Fibroblast of lung (primary cell): Measurements from ENCODE around the gene CLEC12A. TPM values are rescaled to one million over a fixed set of nuclear protein-coding genes. Genes with fewer than 3 reads are reported as not detected.

ENCODE experiments used
- DNase-seq, 2 donors: peaks; one replicate each; pipeline versions ENCODE4 v3.0.0 to v3.0.0-alpha.2; 2010; ENCODE audit warnings: low read depth in 2 of 2
- H2AFZ ChIP-seq: 2 replicates; pipeline ENCODE4 v1.5.1; 2012; ENCODE audit warnings: low read length, control low read depth, inconsistent platforms
- H3K27ac ChIP-seq: 2 replicates; pipeline ENCODE4 v1.5.1; 2011; ENCODE audit warnings: low read length, control low read depth; ENCODE audit not compliant: insufficient read depth
- H3K27me3 ChIP-seq: 2 replicates; pipeline ENCODE4 v1.5.1; 2011; ENCODE audit warnings: mild to moderate bottlenecking, low read length; ENCODE audit not compliant: control insufficient read depth, insufficient read depth
- H3K36me3 ChIP-seq: 2 replicates; pipeline ENCODE4 v1.5.1; 2011; ENCODE audit warnings: low read length; ENCODE audit not compliant: control insufficient read depth, insufficient read depth
- H3K4me1 ChIP-seq: 2 replicates; pipeline ENCODE4 v1.5.1; 2011; ENCODE audit warnings: low read length; ENCODE audit not compliant: control insufficient read depth, insufficient read depth; ENCODE audit errors: extremely low read depth
- H3K4me2 ChIP-seq: 2 replicates; pipeline ENCODE4 v1.5.1; 2011; ENCODE audit warnings: low read length, control low read depth; ENCODE audit not compliant: insufficient read depth; ENCODE audit errors: extremely low read depth
- H3K4me3 ChIP-seq, 4 experiments: fragments of 200-600 bp in 1 of 4; sonication (generic) in 1 of 4; replicated peaks in 1 of 4; 2 replicates each; pipeline ENCODE4 v1.5.1; 2011 to 2016; ENCODE audit warnings: low read length in 4 of 4, low read depth in 3 of 4, mild to moderate bottlenecking in 3 of 4, control low read depth in 2 of 4, inconsistent platforms in 1 of 4, mixed read lengths in 1 of 4; ENCODE audit not compliant: insufficient read depth in 1 of 4; ENCODE audit errors: control extremely low read depth in 1 of 4
- H3K79me2 ChIP-seq: 2 replicates; pipeline ENCODE4 v1.5.1; 2012; ENCODE audit warnings: mild to moderate bottlenecking, low read length, inconsistent platforms; ENCODE audit not compliant: control insufficient read depth, insufficient read depth
- H3K9ac ChIP-seq: 2 replicates; pipeline ENCODE4 v1.5.1; 2011; ENCODE audit warnings: mild to moderate bottlenecking, low read length, control low read depth; ENCODE audit not compliant: insufficient read depth
- H3K9me3 ChIP-seq: 2 replicates; pipeline ENCODE4 v1.5.1; 2012; ENCODE audit warnings: low read depth, low read length; ENCODE audit not compliant: control insufficient read depth, insufficient read depth
- H4K20me1 ChIP-seq: 2 replicates; pipeline ENCODE4 v1.5.1; 2011; ENCODE audit warnings: low read length; ENCODE audit not compliant: control insufficient read depth, insufficient read depth; ENCODE audit errors: extremely low read depth
- EZH2 ChIP-seq: IDR thresholded peaks from 2 replicates; pipeline ENCODE4 v1.5.1; 2012; ENCODE audit warnings: low read length, control low read depth, mild to moderate bottlenecking; ENCODE audit errors: missing control alignments
- polyA plus RNA-seq, 2 donors: library from polyadenylated mRNA; depleted of rRNA in 1 of 2; stranded (reverse) in 1 of 2; unstranded in 1 of 2; fragments of >200 nt; gene quantifications; 2 replicates each; pipeline ENCODE4 v1.2.1, GENCODE V29; 2011 to 2012; ENCODE audit warnings: missing spikeins in 1 of 2
- total RNA-seq: library from RNA; depleted of rRNA; stranded (reverse); fragments of >200 nt; gene quantifications from 2 replicates; pipeline ENCODE4 v1.2.1, GENCODE V29; 2014
- TF ChIP-seq, protein P1 (sequence below), 2 donors: IDR thresholded peaks in 1 of 2; conservative IDR thresholded peaks in 1 of 2; 1 replicate in 1 of 2; 2 replicates in 1 of 2; pipeline ENCODE4 v1.5.1; 2011 to 2012; ENCODE audit warnings: low read length in 2 of 2, control low read depth in 1 of 2, inconsistent platforms in 1 of 2, low read depth in 1 of 2, mild to moderate bottlenecking in 1 of 2

The CLEC12A gene
- total and polyA plus RNA-seq, 2 donors (not counting 1 experiment from before 2014, with no cell fraction given), result not detected

DNA sequence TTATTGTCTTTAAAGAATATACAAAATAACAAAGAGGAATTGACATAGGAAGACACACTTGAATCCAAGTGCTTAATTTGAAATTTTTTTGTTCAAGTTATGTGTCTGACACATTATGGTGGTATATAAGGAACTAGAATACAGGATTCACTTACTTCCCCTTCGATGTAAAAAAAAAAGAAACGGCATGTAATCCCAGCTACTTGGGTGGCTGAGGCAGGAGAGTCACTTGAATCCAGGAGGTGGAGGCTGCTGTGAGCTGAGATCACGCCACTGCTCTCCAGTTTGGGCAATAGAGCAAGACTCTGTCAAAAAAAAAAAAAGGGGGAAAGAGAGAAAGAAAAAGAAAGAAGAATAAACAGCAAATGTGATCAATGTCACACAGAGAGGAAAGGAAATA is 8.9 kb downstream of the CLEC12A start:
- no peak overlapping the region for H3K27ac ChIP-seq
- TF ChIP-seq, protein P1, sequence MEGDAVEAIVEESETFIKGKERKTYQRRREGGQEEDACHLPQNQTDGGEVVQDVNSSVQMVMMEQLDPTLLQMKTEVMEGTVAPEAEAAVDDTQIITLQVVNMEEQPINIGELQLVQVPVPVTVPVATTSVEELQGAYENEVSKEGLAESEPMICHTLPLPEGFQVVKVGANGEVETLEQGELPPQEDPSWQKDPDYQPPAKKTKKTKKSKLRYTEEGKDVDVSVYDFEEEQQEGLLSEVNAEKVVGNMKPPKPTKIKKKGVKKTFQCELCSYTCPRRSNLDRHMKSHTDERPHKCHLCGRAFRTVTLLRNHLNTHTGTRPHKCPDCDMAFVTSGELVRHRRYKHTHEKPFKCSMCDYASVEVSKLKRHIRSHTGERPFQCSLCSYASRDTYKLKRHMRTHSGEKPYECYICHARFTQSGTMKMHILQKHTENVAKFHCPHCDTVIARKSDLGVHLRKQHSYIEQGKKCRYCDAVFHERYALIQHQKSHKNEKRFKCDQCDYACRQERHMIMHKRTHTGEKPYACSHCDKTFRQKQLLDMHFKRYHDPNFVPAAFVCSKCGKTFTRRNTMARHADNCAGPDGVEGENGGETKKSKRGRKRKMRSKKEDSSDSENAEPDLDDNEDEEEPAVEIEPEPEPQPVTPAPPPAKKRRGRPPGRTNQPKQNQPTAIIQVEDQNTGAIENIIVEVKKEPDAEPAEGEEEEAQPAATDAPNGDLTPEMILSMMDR (conservative IDR thresholded peaks at IDR 0.05 in 1 of 2, IDR thresholded peaks at IDR 0.05 in 1 of 2; ENCODE audit: low read depth in 1 of 2, low read length in 2 of 2), result no peak
- TF ChIP-seq EZH2, result no peak
- no peaks in the 10 kb centered on the region for H3K9me3 ChIP-seq
- no peaks in the 10 kb centered on the region for H3K27me3 ChIP-seq
- no peak overlapping the region for H3K9ac ChIP-seq
- no peaks in the 10 kb centered on the region for H4K20me1 ChIP-seq
- H3K79me2 ChIP-seq, result no peaks in the 10 kb centered on the region
- no peak overlapping the region for H3K4me3 ChIP-seq
- H2AFZ ChIP-seq, result no peak overlapping the region
- DNase-seq, result no peak
- H3K4me1 ChIP-seq, result no peaks in the 10 kb centered on the region
- no peak overlapping the region for H3K4me2 ChIP-seq
- no peaks in the 10 kb centered on the region for H3K36me3 ChIP-seq

GRCh38 chr12:9991876-9992275 is 20.7 kb downstream of the CLEC12A start:
- Histone ChIP-seq H3K4me3 (no peak overlapping the region), H3K36me3 (no peaks in the 10 kb centered on the region), H4K20me1 (no peaks in the 10 kb centered on the region), H3K27me3 (no peaks in the 10 kb centered on the region), H3K79me2 (no peaks in the 10 kb centered on the region), H3K4me1 (no peaks in the 10 kb centered on the region), H2AFZ (no peak overlapping the region), H3K27ac (no peak overlapping the region), H3K4me2 (no peak overlapping the region), H3K9me3 (no peaks in the 10 kb centered on the region), H3K9ac (no peak overlapping the region)
- no peak for DNase-seq
- no peak for TF ChIP-seq EZH2
- TF ChIP-seq, protein P1 (conservative IDR thresholded peaks at IDR 0.05 in 1 of 2, IDR thresholded peaks at IDR 0.05 in 1 of 2; ENCODE audit: low read depth in 1 of 2, low read length in 2 of 2), result no peak

GRCh38 chr12:9992296-9992695 is 21.1 kb downstream of the CLEC12A start:
- Histone ChIP-seq H3K9me3 (no peaks in the 10 kb centered on the region), H3K27ac (no peak overlapping the region), H3K9ac (no peak overlapping the region), H4K20me1 (no peaks in the 10 kb centered on the region), H3K36me3 (no peaks in the 10 kb centered on the region), H3K27me3 (no peaks in the 10 kb centered on the region), H3K4me3 (no peak overlapping the region), H3K4me2 (no peak overlapping the region), H2AFZ (no peak overlapping the region), H3K79me2 (no peaks in the 10 kb centered on the region), H3K4me1 (no peaks in the 10 kb centered on the region)
- TF ChIP-seq EZH2, result no peak
- DNase-seq, result no peak
